BJ (cell line): ENCODE results near the gene EXOC3L4. TPM values are rescaled to one million over a fixed set of nuclear protein-coding genes. Genes with fewer than 3 reads are reported as not detected.

Source experiments
- CTCF ChIA-PET: fragments of 350-600 bp; formaldehyde crosslinking; extraction: SDS; loops from one replicate; lab custom pipeline; 2021; ENCODE audit warnings: antibody characterized with exemption, inconsistent platforms; lab: Yijun Ruan, JAX
- POLR2A ChIA-PET: fragments of 300-600 bp; sonication (Branson Sonifier 250); formaldehyde crosslinking; extraction: SDS; loops from one replicate; lab custom pipeline; 2021; ENCODE audit warnings: antibody characterized with exemption; lab: Charles Lee
- DNase-seq: peaks from one replicate; pipeline ENCODE4 v3.0.0-alpha.2; 2011; ENCODE audit warnings: low read depth
- H3K27me3 ChIP-seq: 2 replicates; pipeline ENCODE4 v1.6.0; 2011; ENCODE audit warnings: low read length; ENCODE audit not compliant: control insufficient read depth, insufficient read depth
- H3K36me3 ChIP-seq: 2 replicates; pipeline ENCODE4 v1.5.1; 2011; ENCODE audit warnings: low read length; ENCODE audit not compliant: control insufficient read depth, insufficient read depth
- H3K4me3 ChIP-seq: 2 replicates; pipeline ENCODE4 v1.5.1; 2011; ENCODE audit warnings: low read depth, mild to moderate bottlenecking, control low read depth, low read length
- CTCF ChIP-seq: IDR thresholded peaks from 2 replicates; pipeline ENCODE4 v1.5.1; 2011; ENCODE audit warnings: low read depth, mild to moderate bottlenecking, control low read depth, inconsistent platforms, low read length, moderate library complexity; ENCODE audit not compliant: insufficient read depth
- polyA plus RNA-seq: library from polyadenylated mRNA; depleted of rRNA; stranded (reverse); fragments of >200 nt; gene quantifications from 2 replicates; pipeline ENCODE4 v1.2.3, GENCODE V29; 2011

The EXOC3L4 gene
- polyA plus RNA-seq, 1 experiment, result not detected

GRCh38 chr14:103087343-103087835 lies 7.1 kb upstream of the EXOC3L4 start:
- no peak overlapping the region for H3K4me3 ChIP-seq
- H3K27me3 ChIP-seq, result peaks cover 4% of the 10 kb centered on the region
- TF ChIP-seq CTCF, result no peak
- POLR2A ChIA-PET, result no interaction called here
- CTCF ChIA-PET, result interaction anchor here (1.0 to 3.0 kb wide), 7 partner anchors 8 to 393 kb away, joined by 4 to 17 read pairs (median 5); no protein-coding TSS in a partner anchor
- DNase-seq, result no peak
- H3K36me3 ChIP-seq, result no peaks in the 10 kb centered on the region

GRCh38 chr14:103088921-103089320 lies 5.6 kb upstream of the EXOC3L4 start:
- POLR2A ChIA-PET, result no interaction called here
- no peak for DNase-seq
- peaks cover 4% of the 10 kb centered on the region for H3K27me3 ChIP-seq

GRCh38 chr14:103089386-103090335 lies 4.9 kb upstream of the EXOC3L4 start:
- Histone ChIP-seq H3K27me3 (no peaks in the 10 kb centered on the region; the same call in none of the 2 replicates), H3K36me3 (no peaks in the 10 kb centered on the region), H3K4me3 (no peak overlapping the region)
- TF ChIP-seq CTCF, result no peak
- ChIA-PET CTCF (interaction anchor here (1.2 to 3.0 kb wide), 2 partner anchors 11 to 15 kb away, joined by 4 to 8 read pairs; no protein-coding TSS in a partner anchor), POLR2A (no interaction called here)
- no peak for DNase-seq

More at GRCh38 chr14:103088921-103089320, 5.6 kb upstream of the EXOC3L4 start:
- CTCF ChIA-PET, result interaction anchor here (1.2 to 3.0 kb wide), 2 partner anchors 10 to 16 kb away, joined by 4 to 8 read pairs; no protein-coding TSS in a partner anchor
- Histone ChIP-seq H3K4me3 (no peak overlapping the region), H3K36me3 (no peaks in the 10 kb centered on the region)
- no peak for TF ChIP-seq CTCF

DNA sequence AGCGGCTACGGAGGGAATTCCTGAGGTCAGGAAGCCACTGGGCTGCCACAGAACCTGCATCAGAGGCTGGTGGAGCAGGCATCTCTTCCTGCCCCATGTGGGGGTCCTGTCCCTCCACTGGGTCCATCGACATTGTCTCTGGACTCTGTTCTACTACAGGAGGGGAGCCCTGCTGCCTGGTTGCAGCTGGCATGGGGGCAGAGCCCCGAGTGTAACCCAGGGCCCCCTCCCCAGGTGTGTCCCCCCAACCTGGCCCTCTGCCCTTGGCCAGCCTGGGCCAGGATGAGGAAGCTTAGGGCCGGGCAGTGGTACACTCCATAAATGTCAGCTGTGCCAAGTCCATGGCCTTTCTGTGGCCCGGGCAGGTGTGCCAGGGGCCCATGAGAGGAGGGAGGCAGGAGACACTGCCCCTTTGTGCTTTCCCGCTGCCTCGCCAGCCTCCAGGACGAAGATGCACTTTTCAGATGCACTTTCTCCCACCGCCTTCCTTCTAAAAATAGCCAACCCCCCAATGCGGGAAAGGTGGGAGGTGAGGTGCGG lies 4.0 kb upstream of the EXOC3L4 start:
- no peaks in the 10 kb centered on the region for H3K36me3 ChIP-seq
- ChIA-PET CTCF (interaction anchor here (1.1 to 1.8 kb wide), 2 partner anchors 15 to 16 kb away, joined by 3 to 12 read pairs; no protein-coding TSS in a partner anchor), POLR2A (no interaction called here)
- no peak for TF ChIP-seq CTCF
- H3K4me3 ChIP-seq, result no peak overlapping the region
- H3K27me3 ChIP-seq, result no peaks in the 10 kb centered on the region; the same call in 1 of the 2 replicates
- DNase-seq, result no peak
